GM19099 (cell line): Measurements from ENCODE around the gene TDRD3.

Experiments used
- POLR2A ChIP-seq: IDR thresholded peaks from 3 replicates; pipeline ENCODE4 v1.6.1; 2011; ENCODE audit warnings: low read depth; ENCODE audit not compliant: insufficient read length; ENCODE audit errors: extremely low read depth

The TDRD3 gene

DNA sequence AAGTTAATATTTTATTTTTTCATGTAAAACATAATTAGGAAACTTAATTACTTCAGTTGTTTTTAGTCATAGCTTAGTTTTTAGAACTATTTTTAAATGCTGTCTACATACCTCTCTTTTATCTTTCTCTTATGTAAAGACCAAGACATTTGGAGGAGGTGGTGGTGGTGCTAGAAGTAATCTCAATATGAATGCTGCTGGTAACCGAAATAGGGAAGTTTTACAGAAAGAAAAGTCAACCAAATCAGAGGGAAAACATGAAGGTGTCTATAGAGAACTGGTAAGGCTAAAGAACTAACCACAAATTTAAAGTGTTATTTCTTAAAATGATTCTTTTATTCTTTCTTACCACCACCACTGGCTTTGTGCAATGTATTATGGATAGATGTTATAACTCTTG is 97.3 kb downstream of the TDRD3 start:
- no peak for TF ChIP-seq POLR2A

DNA sequence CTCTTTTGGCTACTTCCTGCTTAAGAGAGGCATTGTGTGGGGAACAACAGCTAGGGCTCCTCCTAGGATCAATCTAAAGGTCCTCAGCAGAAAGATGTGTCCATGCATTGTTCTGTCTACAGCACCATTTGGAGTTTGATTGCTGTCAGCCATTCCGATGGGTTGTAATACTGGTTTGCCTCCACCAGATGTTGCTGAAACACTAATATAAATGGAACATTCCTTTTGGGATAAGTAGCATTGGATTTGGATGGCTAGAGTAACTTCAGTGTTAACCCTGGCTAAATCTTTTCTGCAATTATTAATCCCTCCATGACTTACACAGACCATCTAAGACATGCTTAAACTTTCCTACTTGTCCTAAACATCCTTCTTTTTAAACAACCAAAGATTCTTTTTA is 104.2 kb downstream of the TDRD3 start:
- TF ChIP-seq POLR2A: no peak

DNA sequence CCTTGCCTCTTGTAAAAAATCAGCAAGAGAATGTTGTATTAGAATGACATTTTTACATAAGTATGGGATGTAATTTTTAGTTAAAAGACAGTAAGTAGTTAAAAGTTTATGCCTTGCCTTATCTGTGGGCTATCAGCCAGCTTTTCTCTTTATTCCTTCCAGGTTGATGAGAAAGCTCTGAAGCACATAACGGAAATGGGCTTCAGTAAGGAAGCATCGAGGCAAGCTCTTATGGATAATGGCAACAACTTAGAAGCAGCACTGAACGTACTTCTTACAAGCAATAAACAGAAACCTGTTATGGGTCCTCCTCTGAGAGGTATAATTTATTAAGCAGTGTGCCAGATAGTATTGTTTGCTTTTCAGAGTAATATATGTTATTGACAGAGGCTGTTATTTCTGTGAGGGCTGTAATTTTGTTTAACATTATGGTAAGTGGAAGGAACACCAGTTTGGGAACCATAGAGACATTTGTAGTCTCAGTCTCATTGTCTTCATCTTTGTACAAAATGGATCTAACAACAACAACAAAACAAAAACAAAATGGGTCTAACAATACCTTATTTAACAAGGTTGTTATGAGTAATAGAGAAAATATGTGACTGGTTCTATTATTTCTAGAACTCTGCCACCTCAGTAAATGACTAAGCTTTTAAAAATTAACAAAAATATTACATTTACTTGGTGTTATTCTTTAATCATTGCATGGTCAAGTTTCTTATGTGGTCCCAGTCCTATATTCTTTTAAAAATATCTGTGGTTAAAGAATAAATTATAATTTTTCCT is 112.8 kb downstream of the TDRD3 start:
- TF ChIP-seq POLR2A: no peak

DNA sequence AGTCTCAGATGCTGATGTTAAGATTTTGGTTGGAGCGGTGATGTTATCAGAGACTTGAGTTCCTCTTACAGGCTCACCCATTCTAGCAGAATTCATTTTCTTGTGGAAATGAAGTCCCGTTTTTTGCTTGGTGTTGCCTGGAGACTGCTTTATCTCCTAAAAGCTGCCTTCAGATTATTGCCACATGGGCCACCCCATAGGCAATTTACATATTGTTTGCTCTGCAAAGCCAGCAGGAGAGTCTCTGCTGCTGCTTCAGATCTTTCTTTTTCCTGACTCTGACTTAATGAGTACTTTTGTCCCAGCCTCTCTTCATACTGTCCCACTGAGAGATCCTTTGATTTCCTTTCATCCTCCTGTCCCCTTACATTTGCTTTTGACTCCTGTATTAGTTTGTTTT is 114.6 kb downstream of the TDRD3 start:
- TF ChIP-seq POLR2A: no peak

DNA sequence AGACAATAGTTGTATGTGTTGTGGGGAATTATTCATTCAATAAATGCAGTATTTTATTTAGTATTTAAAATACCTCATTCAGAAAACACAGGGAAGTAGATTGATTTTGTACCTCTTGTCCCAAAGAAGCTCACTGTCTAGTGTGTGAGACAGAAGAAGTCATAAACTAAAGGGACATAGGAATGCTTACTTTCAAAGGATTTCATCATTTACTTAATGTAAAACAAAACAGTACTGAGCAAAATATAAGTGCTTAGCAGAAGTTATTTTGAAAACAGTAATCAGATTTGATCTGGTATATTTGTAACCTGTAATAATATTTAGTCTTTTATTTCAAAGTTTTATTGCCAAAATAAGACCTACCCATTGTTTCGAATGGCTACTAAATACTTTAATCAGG is 117.9 kb downstream of the TDRD3 start:
- TF ChIP-seq POLR2A: no peak

DNA sequence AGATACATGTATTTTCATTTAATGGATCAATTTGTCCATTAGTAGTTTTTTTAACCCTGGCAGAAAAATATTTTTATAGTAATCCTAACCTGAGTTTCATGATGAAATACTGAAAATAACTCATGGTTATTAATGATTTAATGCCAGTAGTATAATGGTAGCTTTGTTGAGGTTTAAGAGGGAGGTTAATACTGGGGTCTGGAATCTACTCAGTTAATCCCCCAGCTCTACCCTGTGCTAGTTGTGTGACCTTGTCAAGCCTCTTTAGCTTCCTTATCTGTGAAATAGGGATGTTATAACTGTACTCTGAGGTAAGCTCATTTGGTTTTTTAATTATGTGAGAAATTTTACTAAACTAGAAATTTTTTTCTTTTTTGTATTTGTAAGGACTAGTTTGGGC is 122.5 kb downstream of the TDRD3 start:
- no peak for TF ChIP-seq POLR2A

DNA sequence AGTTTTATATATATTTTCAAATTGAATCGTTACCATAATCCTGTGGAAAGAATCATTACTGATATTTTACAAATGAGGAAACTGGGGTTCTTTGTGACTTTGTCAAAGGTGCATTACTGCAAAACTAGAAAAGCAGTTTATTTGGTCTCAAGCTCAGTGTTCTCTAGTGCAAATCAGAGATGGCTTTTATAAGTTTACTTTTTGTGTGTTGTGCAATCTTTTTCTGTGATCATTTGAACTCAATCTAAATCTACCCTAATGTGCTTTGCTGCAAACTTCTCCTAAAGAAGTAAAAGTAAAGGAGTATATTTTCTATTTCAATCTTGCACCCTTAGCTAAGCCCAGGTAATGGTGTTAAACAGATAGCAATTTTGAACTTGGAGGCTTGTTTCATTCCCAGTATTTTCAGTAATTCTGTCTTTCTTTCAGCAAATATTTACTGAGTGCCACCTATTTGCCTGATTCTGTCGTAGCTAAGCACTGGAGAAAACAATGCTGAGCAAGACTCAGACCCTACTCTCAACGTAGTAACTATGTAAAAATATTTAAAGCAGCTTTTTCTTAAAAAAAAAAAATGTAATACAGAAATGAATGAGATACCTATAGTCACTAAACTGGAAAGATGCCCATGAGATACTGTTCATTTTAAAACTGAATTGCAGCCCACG is 124.0 kb downstream of the TDRD3 start:
- no peak for TF ChIP-seq POLR2A

DNA sequence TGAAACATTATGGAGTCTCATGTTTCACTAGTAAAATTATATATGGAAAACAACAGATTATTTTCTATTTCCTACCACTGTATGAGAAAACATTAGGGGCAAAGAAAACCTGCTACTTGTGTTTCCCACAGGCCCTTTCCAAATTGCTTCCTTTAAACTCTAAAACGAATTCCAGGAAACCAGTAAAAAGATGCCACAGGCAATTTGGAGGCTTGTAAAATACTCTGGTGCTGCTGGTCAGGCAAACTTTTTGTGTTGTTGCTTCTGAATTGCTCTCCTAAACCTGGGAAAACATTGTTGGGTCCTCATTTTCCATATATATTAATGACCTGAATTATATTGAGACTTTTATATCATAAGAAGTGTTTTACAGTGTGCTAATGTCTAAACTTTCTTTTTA is 141.5 kb downstream of the TDRD3 start:
- TF ChIP-seq POLR2A: no peak

DNA sequence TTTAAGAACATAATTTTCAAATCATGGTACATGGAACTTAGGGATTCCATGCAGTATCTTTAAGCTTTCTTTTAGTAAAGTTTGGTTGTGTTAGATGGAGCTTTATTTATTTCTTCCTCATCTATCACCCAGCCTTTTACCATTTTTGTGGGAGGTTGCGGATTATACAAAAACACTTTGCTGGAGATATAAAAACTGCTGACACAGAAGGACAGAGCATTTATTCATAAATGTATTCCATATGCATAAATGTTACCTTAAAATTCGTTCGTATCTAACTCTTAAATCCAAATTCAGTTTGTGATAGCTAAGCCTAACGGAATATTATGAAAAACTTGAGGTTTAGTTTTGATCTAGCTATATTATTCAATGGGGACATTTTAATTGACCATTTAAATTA is 143.3 kb downstream of the TDRD3 start:
- TF ChIP-seq POLR2A: no peak

DNA sequence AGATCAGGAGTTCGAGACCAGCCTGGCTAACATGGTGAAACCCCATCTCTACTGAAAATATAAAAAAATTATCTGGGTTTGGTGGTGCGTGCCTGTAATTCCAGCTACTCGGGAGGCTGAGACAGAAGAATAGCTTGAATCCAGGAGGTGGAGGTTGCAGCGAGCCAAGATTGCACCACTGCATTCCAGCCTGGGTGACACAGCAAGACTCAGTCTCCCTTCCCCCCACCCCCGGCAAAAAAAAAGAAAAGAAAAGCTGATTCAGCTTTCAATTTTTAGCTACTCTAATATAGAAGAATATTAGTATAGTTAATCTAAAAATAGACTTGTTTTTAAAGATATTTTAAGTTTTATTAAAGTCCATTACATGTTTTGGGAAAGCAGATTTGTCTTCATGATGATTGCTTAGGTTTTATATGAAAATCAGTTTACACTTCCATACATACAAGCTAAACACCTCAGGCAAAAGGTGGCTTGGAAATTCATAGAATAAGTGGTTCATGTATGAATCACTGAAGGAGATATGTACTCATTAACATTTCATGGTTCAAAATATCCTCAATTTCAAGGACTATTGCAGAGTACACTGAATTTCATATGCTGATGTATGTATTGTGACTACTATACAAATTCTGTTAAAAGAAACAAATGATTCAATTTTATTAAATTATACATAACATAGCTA is 165.2 kb downstream of the TDRD3 start:
- no peak for TF ChIP-seq POLR2A

DNA sequence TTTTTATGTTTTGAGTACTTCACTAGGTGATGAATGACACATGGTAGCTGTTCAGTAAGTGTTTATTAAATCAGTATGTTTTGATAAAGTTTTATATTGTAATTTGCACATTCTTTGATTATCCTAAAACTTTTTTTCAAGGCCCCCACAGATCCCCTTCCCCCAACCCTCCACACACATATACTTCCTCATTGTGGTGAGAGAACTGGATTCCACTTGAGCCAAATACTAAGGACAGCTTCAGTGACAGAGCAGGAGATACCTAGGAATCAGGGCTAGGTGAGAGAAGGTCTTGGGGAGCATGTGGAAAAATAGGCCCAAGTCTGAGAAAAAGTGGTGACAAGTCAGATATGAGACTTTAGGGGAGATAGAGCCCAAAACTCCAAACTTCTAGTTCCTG is 174.6 kb downstream of the TDRD3 start:
- TF ChIP-seq POLR2A: no peak

DNA sequence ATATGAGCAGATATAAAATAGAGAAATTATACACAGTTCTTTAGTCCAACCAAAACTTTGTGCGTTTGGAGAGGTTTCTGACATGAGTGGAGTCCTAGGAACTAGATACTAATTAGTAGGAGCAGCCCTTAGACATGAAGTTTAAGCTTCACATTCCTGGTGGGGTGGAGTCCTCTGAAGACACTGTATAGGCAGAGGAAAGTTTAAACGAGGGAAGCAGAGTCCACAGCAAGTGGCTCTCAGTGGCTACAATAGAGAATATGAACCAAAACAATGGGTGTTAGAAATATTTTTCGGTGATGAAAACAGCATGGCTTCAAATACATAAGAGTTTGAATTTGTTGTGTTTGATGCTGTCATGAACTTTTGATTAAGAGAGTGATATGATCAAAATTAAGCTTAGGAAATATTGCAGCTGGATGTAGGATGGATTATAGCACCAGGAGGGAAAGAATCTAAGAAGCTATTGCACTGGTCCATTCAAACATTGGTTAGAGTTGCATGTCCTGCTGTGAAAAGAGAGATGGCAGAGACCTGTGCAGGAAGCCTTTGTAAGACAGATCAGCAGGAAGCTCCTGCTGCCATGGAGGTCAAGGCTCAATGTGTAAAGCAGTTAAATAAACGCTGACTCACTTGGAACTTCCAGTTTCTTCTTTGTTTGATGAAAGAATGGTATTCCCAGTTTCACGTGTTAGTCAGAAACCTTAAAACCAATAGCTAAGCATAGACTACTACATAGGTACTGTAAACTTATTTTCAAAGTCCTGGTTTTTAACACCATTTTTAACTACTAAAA is 175.2 kb downstream of the TDRD3 start:
- no peak for TF ChIP-seq POLR2A

DNA sequence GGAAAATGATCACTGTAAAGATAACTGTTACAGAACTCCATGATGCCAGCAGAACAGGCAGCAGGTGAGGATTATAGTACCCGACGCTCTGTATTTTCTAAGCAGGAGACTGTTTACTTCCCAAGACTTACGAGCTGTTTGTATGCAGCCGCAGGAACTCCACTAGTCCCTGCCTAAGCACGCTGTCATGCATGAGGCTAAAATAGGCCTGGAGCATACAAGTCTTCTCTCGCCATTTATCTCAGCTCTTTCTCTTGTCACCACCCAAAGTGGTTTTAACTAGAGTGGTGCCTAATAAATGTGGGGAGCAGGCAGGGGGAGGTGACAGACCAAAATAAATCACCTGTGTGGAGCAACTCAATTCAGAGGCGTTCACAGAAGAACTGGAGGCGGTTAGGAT is 175.8 kb downstream of the TDRD3 start:
- no peak for TF ChIP-seq POLR2A

DNA sequence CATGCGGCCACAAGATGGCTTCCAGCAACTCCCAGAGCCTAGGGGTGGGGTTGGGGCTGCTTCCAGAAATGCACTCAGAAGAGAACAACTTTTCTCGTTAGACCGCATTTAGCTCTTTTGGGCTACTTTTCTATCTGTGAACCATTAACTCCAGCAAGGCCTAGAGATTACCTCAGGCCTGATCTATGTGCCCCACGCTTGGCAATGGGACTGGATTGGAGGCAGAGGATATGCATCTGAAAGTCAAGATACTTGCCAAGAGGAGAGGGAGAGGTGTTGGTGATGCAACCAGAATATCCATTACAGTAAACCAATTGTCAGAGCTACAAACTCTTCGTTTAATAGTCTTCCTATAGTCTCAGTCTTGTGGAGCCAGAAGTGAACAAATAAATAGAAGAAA is 177.7 kb downstream of the TDRD3 start:
- TF ChIP-seq POLR2A: no peak

DNA sequence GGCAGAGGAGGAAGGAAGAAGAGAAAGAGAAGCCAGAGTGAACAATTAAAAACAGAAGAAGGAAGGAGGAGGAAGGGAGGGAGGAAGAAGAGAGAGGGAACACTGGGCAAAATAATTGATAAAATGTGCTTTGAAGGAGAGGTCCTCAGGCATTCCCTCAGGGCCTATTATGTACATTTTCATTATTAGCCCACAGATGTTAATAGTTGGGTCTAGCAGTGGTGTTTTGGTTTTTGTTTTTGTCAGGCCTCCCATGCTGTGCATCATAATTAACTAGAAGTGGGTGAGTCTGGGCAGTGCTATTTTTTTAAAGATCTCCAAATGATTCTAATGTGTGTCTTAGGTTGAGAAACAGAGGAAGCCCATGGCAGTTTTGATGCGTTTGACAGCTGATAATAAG is 178.1 kb downstream of the TDRD3 start:
- TF ChIP-seq POLR2A: no peak
